Right forelimb (tissue), 1 donor: ENCODE results near the gene ETV6.
"Not testable (repeated sequence)": the region's sequence is repeated elsewhere in the genome, so short reads cannot be mapped to it uniquely, and the experiment has no call there.

Experiments
- DNase-seq: peaks from one replicate; pipeline ENCODE4 v3.0.0-alpha.2; 2018

ETV6 gene

GRCh38 chr12:11649413-11650285, at the start of gene ETV6:
ETV6 (plus strand) TSS chr12:11649674; CDS start chr12:11650128, 454 bp downstream.
- peak; percentile 90 for DNase-seq

- no peak for DNase-seq
These were observed 49.3 kb upstream of the ETV6 start for GRCh38 chr12:11600199-11600598.

DNA sequence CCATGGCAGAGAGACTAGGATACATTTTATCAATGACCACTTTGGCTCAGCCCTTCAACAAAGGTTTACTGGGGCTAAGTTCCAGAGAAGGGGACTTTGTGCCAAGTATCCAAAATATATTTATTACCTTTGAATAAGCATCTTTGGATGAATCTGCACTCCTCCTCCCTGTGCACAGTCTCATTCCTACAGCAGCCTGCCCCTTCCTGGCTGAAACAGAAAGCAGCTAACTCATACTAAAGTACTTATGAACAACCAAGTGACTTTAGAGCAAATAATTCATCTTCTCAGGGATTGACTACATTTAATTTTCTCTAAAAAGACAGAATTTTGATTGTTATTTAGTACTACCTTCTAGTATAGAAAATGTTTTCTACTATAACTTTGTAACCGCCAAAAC, 47.8 kb upstream of the ETV6 start:
- DNase-seq, result no peak

DNA sequence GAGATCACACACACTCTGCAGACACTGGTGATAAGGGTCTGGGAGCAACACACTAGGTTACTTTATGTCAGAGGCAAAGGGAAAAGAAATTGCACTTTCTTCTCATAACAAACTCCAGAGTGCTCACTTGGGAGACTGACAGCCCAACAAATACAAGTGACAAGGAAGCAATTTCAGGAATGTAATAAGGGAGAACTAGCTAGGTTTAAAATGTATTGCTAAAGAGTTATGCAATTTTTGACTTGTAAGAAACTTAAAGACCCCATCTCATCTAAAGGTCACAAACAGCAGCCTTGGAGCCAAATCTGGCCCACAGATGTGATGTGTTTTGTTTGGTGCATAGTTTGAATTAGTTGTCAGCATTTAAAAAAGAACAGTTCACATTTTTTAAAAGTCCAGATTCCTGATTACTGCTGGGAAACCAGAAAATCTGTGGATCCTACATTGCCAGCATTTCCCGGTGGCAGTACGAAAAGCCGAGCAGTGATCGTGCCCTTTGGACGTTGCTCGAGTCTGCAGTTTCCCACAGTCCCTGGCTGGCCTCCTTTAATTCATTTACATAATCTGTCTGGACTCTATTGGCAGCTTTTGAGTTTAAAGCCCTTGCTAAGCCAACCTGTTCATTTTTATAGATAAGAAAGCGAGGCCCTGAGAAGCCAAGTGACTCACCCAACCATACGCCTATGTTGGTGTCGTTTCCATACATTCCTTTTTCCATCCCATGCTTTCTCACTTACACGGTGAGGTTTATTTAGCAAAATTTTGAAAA, 42.0 kb upstream of the ETV6 start:
- no peak for DNase-seq

DNA sequence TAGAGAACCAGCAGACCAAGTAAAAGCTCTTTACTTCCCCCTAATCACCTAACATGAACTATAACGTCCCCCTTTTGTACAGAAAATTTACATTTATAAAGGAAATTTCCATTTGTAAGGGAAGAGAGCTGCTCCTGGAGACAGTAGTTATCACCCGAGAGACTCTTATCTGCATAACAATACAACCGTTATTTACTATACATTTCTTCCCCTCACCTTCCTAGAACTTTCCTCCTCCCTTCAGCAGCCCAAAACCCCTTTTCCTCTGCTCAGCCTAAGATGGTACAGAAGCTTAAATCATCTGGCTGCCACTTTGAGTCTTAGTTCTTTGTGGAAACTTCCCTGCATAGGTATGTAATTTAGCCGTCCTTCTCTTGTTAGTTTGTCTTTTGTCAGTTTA, 40.4 kb upstream of the ETV6 start:
- DNase-seq, result no peak

DNA sequence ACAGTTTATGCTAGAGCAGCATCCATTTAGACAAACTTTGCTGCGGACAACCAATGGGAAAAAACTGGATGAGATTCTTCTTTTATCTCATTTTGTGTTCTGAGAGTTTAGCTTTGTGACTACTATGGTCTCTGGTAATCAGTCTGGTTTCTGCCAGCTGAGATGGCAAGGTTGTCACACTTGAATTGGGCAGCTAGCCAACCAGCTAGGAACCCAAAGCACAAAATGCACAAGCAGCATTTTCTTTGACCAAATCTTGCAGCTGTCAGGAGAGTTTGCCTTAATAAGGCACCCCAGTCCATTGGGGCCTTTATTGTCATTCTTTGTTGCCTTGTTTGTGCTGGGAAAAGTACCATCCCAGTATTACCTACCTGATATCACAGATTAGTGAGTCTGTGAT, 34.0 kb upstream of the ETV6 start:
- DNase-seq, result no peak

GRCh38 chr12:11618046-11618445, 31.4 kb upstream of the ETV6 start:
- no peak for DNase-seq

DNA sequence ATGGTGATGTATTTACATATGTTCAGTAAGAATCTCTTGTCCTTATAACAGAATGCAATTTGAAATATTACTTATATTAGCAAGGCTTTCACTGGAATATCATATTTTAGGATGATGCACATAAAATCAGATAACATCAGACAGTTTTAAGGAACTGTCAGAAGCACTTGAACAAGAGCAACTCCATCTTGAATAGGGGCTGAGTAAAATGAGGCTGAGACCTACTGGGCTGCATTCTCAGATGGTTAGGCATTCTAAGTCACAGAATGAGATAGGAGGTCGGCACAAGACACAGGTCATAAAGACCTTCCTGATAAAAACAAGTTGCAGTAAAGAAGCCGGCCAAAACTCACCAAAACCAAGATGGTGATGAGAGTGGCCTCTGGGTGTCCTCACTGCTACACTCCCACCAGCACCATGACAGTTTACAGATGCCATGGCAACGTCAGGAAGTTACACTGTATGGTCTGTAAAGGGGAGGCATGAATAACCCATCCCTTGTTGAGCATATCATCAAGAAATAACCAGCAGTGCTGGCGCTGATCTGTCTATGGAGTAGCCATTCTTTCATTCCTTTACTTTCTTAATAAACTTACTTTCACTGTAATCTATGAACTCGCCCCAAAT, 27.6 kb upstream of the ETV6 start:
- DNase-seq, result no peak

GRCh38 chr12:11622876-11623281, 26.6 kb upstream of the ETV6 start:
- DNase-seq, result no peak

GRCh38 chr12:11623382-11623781, 26.1 kb upstream of the ETV6 start:
- no peak for DNase-seq

DNA sequence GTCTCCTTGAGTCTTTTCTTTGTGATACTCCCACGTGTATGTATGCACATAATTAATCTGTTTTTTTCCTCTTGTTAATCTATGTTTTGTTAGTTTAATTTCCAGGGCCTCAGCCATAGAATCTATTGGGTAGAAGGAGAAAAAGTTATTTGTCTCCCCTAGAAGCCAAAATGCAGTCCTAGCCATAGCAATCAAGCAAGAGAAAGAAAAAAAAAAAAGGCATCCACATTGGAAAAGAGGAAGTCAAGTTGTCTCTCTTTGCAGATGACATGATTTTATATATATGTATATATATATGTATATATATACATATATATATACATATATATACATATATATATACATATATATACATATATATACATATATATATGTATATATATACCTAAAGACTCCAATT, 25.4 kb upstream of the ETV6 start:
- no peak for DNase-seq

DNA sequence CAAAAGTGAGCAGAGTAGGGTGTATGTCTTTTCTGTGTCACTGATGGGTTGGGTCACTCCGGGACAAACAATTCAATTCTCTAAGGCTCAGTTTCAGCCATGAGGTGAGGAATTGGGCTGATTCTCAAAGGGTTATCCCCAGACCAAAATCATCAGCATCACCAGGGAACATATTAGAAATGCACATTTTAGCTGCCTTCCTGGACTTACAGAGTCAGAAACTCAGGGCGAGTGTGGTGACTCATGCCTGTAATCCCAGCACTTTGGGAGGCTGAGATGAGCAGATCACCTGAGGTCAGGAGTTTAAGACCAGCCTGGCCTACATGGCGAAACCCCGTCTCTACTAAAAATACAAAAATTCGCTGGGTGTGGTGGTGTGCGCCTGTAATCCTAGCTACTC, 21.8 kb upstream of the ETV6 start:
- not testable (repeated sequence) for DNase-seq

- DNase-seq, result no peak
These were observed 21.1 kb upstream of the ETV6 start for GRCh38 chr12:11628353-11628752.

DNA sequence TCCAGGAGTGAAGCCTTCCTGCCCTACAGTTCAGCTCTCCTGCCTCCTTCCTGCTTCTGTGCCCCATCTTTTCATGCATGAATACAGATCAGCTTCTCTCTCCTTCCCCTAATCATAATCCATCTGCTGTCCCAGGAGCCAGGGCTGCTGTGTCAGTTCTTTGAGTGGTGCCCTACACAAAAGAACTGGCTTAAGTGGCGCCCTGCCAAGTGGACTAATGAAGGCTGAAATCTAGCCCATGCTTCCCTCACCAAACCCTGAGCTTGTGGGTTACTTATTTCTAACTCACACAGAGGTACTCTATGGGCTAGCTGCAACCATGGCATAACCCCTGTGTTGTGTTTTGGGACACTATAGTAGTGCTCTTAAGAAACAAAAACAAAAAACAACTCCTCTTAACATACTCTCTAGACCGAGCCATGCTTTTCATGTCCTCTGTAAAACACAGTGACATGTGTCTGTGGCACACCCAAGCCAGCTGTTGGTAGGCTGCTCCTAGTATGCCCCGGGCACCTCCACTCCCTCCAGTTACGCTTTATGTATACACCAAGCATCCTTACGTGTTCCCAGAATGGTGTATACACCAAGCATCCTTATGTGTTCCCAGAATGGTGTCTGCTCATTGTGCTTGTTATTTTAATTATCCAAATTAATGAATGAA, 19.3 kb upstream of the ETV6 start:
- no peak for DNase-seq

GRCh38 chr12:11631288-11631687, 18.2 kb upstream of the ETV6 start:
- DNase-seq, result no peak

GRCh38 chr12:11631881-11632280, 17.6 kb upstream of the ETV6 start:
- not testable (repeated sequence) for DNase-seq

DNA sequence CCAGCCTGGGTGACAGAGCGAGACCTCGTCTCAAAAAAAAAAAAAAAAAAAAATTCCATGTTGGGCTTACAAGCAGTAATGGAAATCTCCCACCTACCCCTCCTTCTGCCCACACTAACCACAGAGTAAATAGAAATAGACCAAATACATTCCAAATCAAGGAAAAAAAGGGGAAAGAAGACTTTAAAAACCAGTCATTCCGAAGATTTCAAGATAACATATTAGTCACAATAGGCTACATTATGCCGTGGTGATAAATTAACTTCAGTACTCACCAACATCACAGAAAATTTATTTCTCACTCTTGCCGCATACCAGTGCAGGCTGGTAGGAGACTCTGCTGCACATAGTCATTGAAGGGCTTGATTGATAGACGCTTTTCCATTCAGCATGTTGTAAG, 15.5 kb upstream of the ETV6 start:
- DNase-seq, result no peak

- no peak for DNase-seq
These were observed 14.1 kb upstream of the ETV6 start for GRCh38 chr12:11635341-11635740.

DNA sequence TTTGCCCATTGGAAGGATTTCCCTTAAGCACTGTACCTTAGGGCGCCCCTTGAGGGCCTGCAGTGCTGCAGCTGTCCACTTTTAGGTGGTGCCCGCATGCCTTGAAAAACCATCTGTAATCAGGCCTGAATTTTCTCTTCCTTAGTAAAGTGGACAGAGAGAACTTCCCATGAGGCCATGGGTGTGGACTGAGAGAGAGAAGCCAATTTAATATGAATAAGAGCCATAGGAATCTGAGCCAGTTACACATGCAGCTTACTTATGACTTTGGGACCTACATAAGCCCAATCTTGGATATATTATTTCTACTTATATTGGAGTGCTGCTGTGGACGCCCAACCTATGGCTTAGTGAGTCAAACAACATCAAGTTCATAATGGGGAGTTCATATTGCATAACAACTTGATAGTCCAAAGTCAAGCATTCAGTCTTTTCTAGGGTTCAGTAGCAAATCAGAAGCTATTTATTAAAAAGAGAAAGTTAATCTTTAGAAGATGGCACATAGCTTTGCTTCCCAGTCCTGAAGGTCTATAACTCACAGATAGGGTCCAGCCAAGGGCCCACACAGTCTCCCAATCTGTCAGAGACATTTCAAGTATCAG, 11.1 kb upstream of the ETV6 start:
- DNase-seq, result no peak

DNA sequence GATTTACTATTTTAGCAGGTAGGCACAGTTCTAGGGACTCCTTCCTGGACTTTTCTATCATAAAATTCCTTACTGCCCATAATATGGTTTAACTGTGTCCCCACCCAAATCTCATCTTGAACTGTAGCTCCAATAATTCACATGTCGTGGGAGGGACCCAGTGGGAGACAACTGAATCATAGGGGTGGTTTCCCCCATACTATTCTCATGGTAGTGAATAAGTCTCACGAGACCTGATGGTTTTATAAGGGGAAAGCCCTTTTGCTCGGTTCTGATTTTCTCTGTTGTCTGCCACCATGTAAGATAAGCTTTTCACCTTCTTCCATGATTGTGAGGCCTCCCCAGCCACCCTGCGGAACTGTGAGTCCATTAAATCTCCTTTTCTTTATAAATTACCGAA, 10.0 kb upstream of the ETV6 start:
- DNase-seq, result no peak

- no peak for DNase-seq
These were observed 8.0 kb upstream of the ETV6 start for GRCh38 chr12:11641522-11641921.

DNA sequence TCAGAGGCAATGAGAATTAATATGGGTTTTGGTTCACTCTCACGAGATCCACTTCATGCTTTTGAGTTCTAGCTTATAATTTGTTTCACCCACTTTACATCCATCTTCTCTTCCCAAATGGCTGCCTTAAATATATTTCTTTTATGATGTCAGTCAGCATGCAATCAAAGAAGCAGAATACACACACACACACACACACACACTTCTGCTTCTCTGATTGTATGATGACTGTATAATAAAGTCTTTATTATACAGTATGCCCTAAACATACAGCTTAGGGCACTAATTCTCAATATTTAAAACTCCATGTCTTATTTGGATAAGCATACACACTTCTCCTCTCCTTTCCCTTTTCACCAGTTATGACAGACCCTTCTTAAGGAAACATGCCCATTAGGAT, 6.7 kb upstream of the ETV6 start:
- DNase-seq, result no peak

DNA sequence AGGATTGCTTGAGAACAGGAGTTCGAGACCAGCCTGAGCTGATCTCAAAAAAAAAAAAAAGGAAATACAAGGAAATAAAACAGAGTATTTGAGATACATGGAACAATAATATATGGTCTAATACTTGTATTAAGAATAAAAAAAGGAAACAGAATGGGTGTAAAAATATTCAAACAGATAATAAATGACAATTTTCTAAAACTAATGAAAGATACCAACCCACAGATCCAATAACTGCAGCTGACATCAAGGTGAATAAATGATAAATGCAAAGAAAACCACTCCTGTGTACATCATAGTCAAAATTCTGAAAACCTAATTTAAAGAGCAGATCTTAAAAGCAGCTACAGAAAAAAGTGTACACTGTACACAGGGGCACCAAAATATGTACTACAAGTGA, 4.1 kb upstream of the ETV6 start:
- no peak for DNase-seq
